IPS-15b (cell line): ENCODE measurements around the gene FHOD3.

ENCODE experiments used
- H3K27me3 ChIP-seq: one replicate; pipeline ENCODE4 v1.6.1; 2013; ENCODE audit warnings: low read length; ENCODE audit not compliant: control insufficient read depth, insufficient read depth
- H3K36me3 ChIP-seq: one replicate; pipeline ENCODE4 v1.6.1; 2013; ENCODE audit warnings: low read length; ENCODE audit not compliant: control insufficient read depth, insufficient read depth
- H3K4me1 ChIP-seq: one replicate; pipeline ENCODE4 v1.6.1; 2013; ENCODE audit warnings: mild to moderate bottlenecking, low read length; ENCODE audit not compliant: control insufficient read depth, insufficient read depth
- H3K4me3 ChIP-seq: one replicate; pipeline ENCODE4 v1.5.1; 2013; ENCODE audit warnings: low read depth, low read length
- H3K9ac ChIP-seq: one replicate; pipeline ENCODE4 v1.6.1; 2013; ENCODE audit warnings: low read depth, mild to moderate bottlenecking, low read length
- H3K9me3 ChIP-seq: one replicate; pipeline ENCODE4 v1.6.1; 2013; ENCODE audit warnings: mild to moderate bottlenecking, low read length; ENCODE audit not compliant: control insufficient read depth, insufficient read depth

FHOD3 gene

DNA sequence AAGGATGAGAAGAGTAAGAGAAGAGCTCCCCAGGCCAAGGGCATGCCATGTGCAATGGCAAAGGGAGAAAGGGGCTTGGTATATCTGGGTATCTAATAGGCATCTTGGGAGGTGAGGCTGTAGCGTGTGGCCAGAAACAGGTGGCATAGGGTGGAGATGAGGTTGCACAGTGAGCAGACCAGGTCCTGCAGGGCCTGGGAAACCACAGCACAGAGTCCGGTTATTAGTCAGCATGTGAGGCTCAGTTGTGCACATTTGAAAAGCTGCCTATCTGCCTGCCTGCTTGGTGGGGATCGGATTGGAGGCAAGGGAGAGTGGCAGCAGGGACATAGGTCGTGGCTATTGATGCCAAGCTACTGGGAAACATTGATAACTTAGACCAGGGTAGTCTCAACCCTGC is 340.7 kb downstream of the FHOD3 start:
- no peaks in the 10 kb centered on the region for H3K27me3 ChIP-seq

DNA sequence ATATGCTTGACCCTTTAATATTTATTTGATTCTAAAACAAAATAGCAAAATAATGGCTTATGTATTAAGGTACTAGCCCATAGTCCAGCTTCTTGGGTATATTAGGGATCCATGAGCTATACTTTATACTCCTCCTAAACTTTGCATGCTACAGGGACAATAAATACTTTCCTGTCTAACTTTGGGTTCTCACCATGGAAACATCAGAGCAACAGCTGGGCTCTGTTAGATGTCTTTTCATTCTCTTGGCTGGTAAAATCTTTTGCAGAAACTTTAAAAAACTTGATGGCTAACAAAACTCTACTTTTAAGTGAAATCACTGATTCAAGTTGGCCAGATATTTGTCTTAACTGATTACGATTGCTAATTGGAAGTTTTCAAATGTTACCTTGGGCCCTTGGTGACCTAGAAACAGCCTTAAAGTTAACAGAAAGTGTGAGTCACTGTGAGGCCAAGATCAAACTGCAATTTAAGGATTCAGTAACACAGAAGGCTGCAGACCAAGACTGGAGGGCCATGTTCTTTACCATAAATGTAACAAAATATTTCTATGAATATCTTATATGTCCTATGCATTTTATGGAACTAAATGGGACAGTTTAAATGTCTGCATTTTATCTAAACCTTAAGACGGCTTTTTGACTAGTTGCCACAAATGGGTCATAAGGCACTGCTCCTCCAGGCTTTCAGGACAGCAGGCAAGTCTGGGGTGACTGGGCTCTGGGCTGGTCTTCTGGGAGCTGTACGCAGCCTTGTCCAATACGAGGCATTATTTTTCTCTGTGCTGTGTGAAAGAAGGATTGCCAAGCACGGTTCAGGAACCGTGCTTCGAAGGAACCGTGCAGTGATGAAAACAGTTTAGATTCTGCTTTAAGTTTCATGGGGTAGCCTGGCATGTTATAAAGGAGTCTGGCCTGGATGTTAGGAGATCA is 342.8 kb downstream of the FHOD3 start:
- Histone ChIP-seq H3K4me1 (peaks cover 2% of the 10 kb centered on the region), H3K9me3 (no peaks in the 10 kb centered on the region), H3K4me3 (no peak overlapping the region), H3K9ac (no peak overlapping the region), H3K36me3 (no peaks in the 10 kb centered on the region), H3K27me3 (no peaks in the 10 kb centered on the region)

More for the DNA sequence above, 340.7 kb downstream of the FHOD3 start:
- Histone ChIP-seq H3K36me3 (no peaks in the 10 kb centered on the region), H3K4me3 (no peak overlapping the region), H3K9me3 (no peaks in the 10 kb centered on the region), H3K9ac (no peak overlapping the region), H3K4me1 (peaks cover 11% of the 10 kb centered on the region)

DNA sequence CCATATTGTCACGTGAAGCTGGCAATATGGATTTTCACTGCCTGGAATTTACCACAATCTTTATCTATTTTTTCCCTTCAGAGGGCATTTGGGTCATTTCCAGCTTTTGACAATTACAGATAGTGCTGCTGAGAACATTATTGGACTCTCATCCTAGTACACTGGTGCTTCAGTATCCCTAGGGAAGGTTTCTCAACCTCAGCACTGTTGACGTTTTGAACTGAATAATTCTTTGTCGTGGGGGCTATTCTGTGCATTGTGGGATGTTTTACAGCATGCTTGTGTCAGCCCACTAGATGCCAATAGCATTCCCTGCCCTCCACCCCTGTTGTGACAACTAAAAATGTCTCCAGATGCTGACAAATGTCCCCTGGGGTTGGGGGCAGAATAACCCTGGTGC is 345.5 kb downstream of the FHOD3 start:
- Histone ChIP-seq H3K4me1 (no peaks in the 10 kb centered on the region), H3K9me3 (no peaks in the 10 kb centered on the region), H3K27me3 (no peaks in the 10 kb centered on the region), H3K9ac (no peak overlapping the region), H3K4me3 (no peak overlapping the region), H3K36me3 (no peaks in the 10 kb centered on the region)

DNA sequence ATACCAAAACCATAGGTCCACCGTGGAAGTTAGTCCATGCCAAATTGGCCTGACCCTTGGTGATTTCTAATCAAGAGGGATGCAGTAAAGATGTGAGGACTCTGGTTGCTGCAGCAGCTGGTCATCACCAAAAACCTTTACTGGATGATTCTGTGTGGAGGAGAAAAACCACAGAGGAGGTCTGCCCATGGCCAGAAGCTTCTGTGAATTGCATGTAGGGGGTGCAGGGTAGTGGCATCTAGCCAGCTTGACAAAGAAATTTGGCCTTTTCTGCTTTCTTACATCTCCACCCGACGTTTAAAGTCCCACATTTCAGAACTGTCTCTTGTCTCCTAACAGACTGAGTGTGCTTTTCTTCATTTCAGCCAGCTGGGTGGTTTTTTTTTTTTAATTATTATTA is 351.3 kb downstream of the FHOD3 start:
- Histone ChIP-seq H3K36me3 (no peaks in the 10 kb centered on the region), H3K9me3 (no peaks in the 10 kb centered on the region), H3K27me3 (no peaks in the 10 kb centered on the region), H3K4me1 (no peaks in the 10 kb centered on the region), H3K4me3 (no peak overlapping the region), H3K9ac (no peak overlapping the region)

DNA sequence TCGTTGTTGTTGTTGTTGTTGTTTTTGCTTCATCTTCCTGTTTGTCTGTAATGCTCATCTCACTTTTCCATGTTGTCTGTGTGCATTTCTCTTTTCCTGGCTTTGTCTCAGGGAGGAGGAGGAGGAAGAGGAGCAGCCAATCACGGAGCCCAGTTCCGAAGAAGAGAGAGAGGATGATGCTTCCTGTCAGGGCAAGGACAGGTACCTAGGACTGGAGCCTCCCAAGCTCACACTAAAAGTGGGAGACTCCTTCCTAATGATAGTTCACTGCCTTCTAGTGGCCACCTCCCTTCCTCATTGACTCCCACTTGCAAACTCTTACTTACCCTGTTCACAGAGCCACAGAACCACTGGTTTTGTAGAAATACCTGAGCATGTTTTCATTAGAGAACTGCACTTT is 351.7 kb downstream of the FHOD3 start:
- H3K9me3 ChIP-seq = no peaks in the 10 kb centered on the region
- no peaks in the 10 kb centered on the region for H3K4me1 ChIP-seq
- no peaks in the 10 kb centered on the region for H3K27me3 ChIP-seq
- no peak overlapping the region for H3K4me3 ChIP-seq
- H3K9ac ChIP-seq = no peak overlapping the region
- no peaks in the 10 kb centered on the region for H3K36me3 ChIP-seq

DNA sequence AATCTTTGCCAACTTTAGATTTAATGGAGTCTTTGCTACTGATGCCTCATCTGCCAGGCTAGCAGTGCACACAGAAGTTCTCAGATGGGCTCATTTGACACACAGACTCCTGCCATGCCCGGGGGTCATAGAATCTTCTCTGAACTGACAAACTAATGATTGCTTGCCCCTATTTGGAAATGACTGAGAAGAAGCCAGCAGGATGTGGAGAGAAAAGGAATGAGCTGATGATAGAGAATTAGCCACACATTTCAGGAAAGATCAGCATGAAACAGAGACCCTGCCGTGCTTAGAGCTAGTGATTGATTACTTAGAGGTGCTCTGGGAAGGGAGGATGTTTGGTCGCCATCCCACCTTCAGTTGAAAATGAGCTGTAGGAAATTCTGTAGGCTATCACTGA is 352.8 kb downstream of the FHOD3 start:
- H3K9me3 ChIP-seq = no peaks in the 10 kb centered on the region
- no peak overlapping the region for H3K9ac ChIP-seq
- no peaks in the 10 kb centered on the region for H3K4me1 ChIP-seq
- no peak overlapping the region for H3K4me3 ChIP-seq
- H3K27me3 ChIP-seq = no peaks in the 10 kb centered on the region
- H3K36me3 ChIP-seq = no peaks in the 10 kb centered on the region

DNA sequence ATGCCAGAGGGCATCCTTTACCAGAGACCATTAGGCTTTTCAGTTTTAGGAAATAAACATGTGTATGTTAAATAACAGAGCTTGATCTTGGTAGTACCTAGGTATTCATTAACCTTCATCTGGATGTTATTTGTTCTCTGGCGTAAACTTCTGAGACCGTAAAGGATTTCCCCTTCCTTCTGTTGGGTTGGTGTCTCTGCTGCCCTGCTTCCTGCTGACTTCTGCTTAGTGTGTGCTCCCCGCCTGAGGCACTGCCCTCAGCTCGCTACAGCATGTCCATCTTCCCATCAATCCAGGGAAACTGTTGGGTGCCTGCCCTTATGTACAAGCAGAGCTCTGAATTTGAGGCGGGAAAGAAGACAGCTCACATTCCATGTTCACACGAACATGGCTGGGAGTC is 353.4 kb downstream of the FHOD3 start:
- no peaks in the 10 kb centered on the region for H3K27me3 ChIP-seq
- H3K9me3 ChIP-seq = no peaks in the 10 kb centered on the region
- H3K4me1 ChIP-seq = no peaks in the 10 kb centered on the region
- H3K36me3 ChIP-seq = no peaks in the 10 kb centered on the region
- H3K9ac ChIP-seq = no peak overlapping the region
- no peak overlapping the region for H3K4me3 ChIP-seq

DNA sequence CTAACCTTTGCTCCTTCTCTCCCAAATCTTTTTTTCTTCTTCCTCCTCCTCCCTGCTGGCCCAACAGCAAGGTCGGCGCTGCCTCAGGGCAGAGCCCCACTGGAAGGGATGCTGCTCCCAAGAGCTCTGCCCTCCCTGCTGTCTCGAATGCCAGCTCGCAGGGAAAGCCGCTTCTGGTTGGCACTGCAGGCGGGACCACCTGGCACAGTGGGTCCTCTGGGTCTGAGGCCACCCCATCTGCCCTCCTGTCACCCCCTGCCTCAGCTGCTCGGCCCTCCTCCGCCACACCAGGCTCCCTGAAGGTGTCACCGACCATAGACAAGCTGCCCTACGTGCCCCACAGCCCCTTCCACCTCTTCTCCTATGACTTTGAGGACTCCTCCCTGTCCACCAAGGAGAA is 355.0 kb downstream of the FHOD3 start:
- H3K27me3 ChIP-seq = no peaks in the 10 kb centered on the region
- H3K36me3 ChIP-seq = no peaks in the 10 kb centered on the region
- H3K9me3 ChIP-seq = no peaks in the 10 kb centered on the region
- H3K9ac ChIP-seq = no peak overlapping the region
- H3K4me3 ChIP-seq = no peak overlapping the region
- no peaks in the 10 kb centered on the region for H3K4me1 ChIP-seq

DNA sequence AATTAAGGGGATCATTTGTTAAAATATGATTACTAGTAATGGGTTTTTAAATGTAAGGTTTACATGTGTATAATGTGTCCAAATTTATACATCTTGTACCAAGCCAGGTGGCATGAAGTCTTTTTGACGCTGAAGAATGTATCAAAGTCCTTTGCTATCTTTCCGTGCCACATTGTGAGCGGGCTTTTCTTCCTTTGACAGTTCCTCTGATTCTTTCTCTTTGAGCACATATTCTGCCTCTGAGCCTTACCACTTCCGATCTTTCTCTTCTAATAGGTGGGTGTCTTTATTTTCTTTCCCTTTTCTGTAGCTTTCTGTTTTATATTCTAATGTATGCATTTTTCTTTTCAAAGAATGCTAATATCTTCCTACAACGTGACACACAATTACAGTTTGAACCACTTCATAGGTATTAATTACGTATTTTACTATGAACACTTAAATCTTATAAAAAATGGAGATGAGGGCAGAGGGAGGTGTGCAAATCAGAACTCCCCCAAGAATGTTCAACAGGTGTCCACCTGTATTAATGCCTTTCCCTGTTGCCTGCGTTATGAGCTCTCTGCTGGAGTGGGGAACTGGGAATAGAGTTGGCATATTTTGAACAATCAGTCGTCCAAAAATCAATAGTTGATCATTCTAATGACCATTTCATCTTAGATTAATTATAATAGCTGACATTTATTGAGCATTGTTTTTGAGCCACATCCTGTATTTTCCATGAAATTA is 355.8 kb downstream of the FHOD3 start:
- no peaks in the 10 kb centered on the region for H3K4me1 ChIP-seq
- no peaks in the 10 kb centered on the region for H3K9me3 ChIP-seq
- H3K4me3 ChIP-seq = no peak overlapping the region
- no peaks in the 10 kb centered on the region for H3K36me3 ChIP-seq
- no peak overlapping the region for H3K9ac ChIP-seq
- no peaks in the 10 kb centered on the region for H3K27me3 ChIP-seq

DNA sequence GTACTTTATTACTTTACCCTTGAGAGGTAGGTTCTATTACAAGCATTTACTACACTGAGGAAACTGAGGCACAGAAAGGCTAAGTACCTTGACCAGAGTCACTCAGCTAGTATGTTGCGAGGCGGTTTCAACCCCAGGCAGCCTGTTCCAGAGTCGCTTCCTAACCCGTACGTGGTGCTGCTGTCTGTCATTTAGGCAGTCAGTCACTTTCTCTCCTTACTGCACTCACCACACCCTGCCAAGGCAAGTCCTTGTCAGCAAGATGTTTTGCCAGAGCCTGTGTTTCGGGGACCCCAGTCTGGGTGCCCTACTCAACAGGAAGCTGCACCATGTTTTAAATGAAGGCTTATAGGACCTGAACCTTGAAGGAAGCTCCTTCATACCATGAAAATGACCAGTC is 356.4 kb downstream of the FHOD3 start:
- no peak overlapping the region for H3K9ac ChIP-seq

DNA sequence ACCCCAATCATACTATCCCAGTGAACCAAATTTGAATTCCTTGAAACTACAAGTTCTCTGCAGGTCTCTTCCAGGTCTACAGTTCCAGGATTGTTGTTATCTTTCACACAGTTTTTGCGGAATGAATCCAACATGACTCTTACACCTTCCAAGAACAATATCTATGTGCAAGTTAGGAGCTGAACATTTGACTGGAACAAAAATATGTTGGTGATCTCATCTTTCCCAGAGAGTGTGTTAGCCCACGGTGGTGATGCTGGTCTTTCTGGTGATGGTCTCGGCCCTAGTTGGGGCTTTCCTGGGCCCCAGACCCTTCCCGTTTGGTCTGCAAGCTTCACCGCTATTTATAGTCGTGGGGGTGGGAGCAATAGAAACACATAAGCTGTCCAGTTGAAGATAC is 357.6 kb downstream of the FHOD3 start:
- Histone ChIP-seq H3K9ac (no peak overlapping the region), H3K36me3 (no peaks in the 10 kb centered on the region), H3K9me3 (no peaks in the 10 kb centered on the region), H3K4me1 (no peaks in the 10 kb centered on the region), H3K27me3 (no peaks in the 10 kb centered on the region), H3K4me3 (no peak overlapping the region)

More for the DNA sequence above, 356.4 kb downstream of the FHOD3 start:
- H3K9me3 ChIP-seq = no peaks in the 10 kb centered on the region
- H3K4me3 ChIP-seq = no peak overlapping the region
- no peaks in the 10 kb centered on the region for H3K27me3 ChIP-seq
- H3K36me3 ChIP-seq = no peaks in the 10 kb centered on the region
- no peaks in the 10 kb centered on the region for H3K4me1 ChIP-seq

DNA sequence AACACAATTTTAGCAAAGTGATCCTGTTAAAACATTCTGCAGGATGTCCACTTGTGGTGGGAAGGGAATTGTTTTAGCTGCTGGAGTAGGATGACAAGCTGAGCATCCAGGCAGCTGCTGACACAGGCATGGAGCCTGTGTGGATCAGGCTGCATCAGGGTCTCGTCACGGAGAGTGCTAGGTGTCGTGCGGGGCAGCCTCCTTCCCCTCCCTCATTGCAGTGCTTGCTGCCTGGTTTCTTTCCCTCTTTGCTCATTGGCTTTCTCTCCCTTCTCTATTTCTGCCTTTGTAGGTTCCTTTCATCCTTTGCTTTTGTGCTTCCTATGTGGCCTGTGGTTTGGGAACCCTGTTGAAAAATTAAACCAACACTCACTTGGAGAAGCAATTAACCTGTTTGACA is 358.4 kb downstream of the FHOD3 start:
- Histone ChIP-seq H3K9me3 (no peaks in the 10 kb centered on the region), H3K9ac (no peak overlapping the region), H3K27me3 (no peaks in the 10 kb centered on the region), H3K36me3 (no peaks in the 10 kb centered on the region), H3K4me1 (no peaks in the 10 kb centered on the region), H3K4me3 (no peak overlapping the region)
